H9 (cell line): ENCODE data around the gene KRTAP10-11. TPM values are rescaled to one million over a fixed set of nuclear protein-coding genes. Genes with fewer than 3 reads are reported as not detected.

Experiments
- DNase-seq: peaks from one replicate; pipeline ENCODE4 v3.0.0-alpha.2; 2017
- H2AFZ ChIP-seq: one replicate; pipeline ENCODE4 v1.6.1; 2013; ENCODE audit warnings: mild to moderate bottlenecking, low read length, control low read depth, moderate library complexity
- H2AK5ac ChIP-seq: 2 replicates; pipeline ENCODE4 v1.6.1; 2013; ENCODE audit warnings: low read length, control low read depth, mixed read lengths; ENCODE audit not compliant: insufficient read length
- H2BK120ac ChIP-seq: one replicate; pipeline ENCODE4 v1.6.1; 2013; ENCODE audit warnings: low read depth, mild to moderate bottlenecking, low read length, control low read depth, inconsistent platforms; ENCODE audit not compliant: poor library complexity, severe bottlenecking
- H2BK12ac ChIP-seq: 2 replicates; pipeline ENCODE4 v1.6.1; 2013; ENCODE audit warnings: low read length, control low read depth, mixed read lengths, low read depth; ENCODE audit not compliant: insufficient read length
- H2BK15ac ChIP-seq: 2 replicates; pipeline ENCODE4 v1.6.1; 2013; ENCODE audit warnings: low read depth, low read length, control low read depth
- H2BK20ac ChIP-seq: one replicate; pipeline ENCODE4 v1.6.1; 2013; ENCODE audit warnings: low read depth, mild to moderate bottlenecking, low read length, control low read depth, inconsistent platforms; ENCODE audit not compliant: poor library complexity, severe bottlenecking
- H2BK5ac ChIP-seq: 2 replicates; pipeline ENCODE4 v1.6.1; 2013; ENCODE audit warnings: low read length, control low read depth, mixed read lengths; ENCODE audit not compliant: insufficient read length
- H3K14ac ChIP-seq: 2 replicates; pipeline ENCODE4 v1.6.1; 2013; ENCODE audit warnings: low read length, control low read depth; ENCODE audit not compliant: insufficient read depth
- H3K18ac ChIP-seq: 2 replicates; pipeline ENCODE4 v1.6.1; 2013; ENCODE audit warnings: low read depth, mild to moderate bottlenecking, mixed read lengths, low read length, control low read depth; ENCODE audit not compliant: insufficient read length
- H3K23ac ChIP-seq: 2 replicates; pipeline ENCODE4 v1.6.1; 2013; ENCODE audit warnings: low read length, control low read depth, mixed read lengths, low read depth; ENCODE audit not compliant: insufficient read length
- H3K23me2 ChIP-seq: 2 replicates; pipeline ENCODE4 v1.6.1; 2013; ENCODE audit warnings: low read depth, mild to moderate bottlenecking, mixed read lengths, low read length, control low read depth; ENCODE audit not compliant: insufficient read length, poor library complexity, severe bottlenecking
- H3K27ac ChIP-seq: 2 replicates; pipeline ENCODE4 v1.5.1; 2013; ENCODE audit warnings: low read length, control low read depth, mixed read lengths, low read depth; ENCODE audit not compliant: insufficient read length
- H3K27me3 ChIP-seq: 2 replicates; pipeline ENCODE4 v1.6.1; 2013; ENCODE audit warnings: low read length, control low read depth, inconsistent platforms; ENCODE audit not compliant: insufficient read depth
- H3K4ac ChIP-seq: 2 replicates; pipeline ENCODE4 v1.6.1; 2013; ENCODE audit warnings: low read depth, mild to moderate bottlenecking, control low read depth, inconsistent platforms, low read length, moderate library complexity
- H3K4me1 ChIP-seq: 2 replicates; pipeline ENCODE4 v1.6.1; 2013; ENCODE audit warnings: low read length, control low read depth, inconsistent platforms; ENCODE audit not compliant: insufficient read depth
- H3K4me2 ChIP-seq: 2 replicates; pipeline ENCODE4 v1.6.1; 2013; ENCODE audit warnings: low read length, control low read depth, mixed read lengths; ENCODE audit not compliant: insufficient read length, insufficient read depth
- H3K56ac ChIP-seq: 2 replicates; pipeline ENCODE4 v1.6.1; 2013; ENCODE audit warnings: low read depth, mild to moderate bottlenecking, mixed read lengths, low read length, control low read depth; ENCODE audit not compliant: insufficient read length
- H3K79me1 ChIP-seq: 2 replicates; pipeline ENCODE4 v1.6.1; 2013; ENCODE audit warnings: low read depth, mild to moderate bottlenecking, moderate library complexity, low read length, control low read depth, inconsistent platforms; ENCODE audit not compliant: insufficient read depth, poor library complexity, severe bottlenecking
- H3K79me2 ChIP-seq: 2 replicates; pipeline ENCODE4 v1.6.1; 2013; ENCODE audit warnings: low read length, control low read depth, inconsistent platforms; ENCODE audit not compliant: insufficient read depth
- H3K9ac ChIP-seq: 2 replicates; pipeline ENCODE4 v1.6.1; 2013; ENCODE audit warnings: low read length, control low read depth, mixed read lengths; ENCODE audit not compliant: insufficient read length; ENCODE audit errors: extremely low read depth
- H3K9me3 ChIP-seq: one replicate; pipeline ENCODE4 v1.6.1; 2013; ENCODE audit warnings: low read depth, low read length, inconsistent platforms; ENCODE audit not compliant: control insufficient read depth
- H3T11ph ChIP-seq: one replicate; pipeline ENCODE4 v1.6.1; 2013; ENCODE audit warnings: mild to moderate bottlenecking, low read length, control low read depth, inconsistent platforms
- H4K20me1 ChIP-seq: one replicate; pipeline ENCODE4 v1.6.1; 2013; ENCODE audit not compliant: control insufficient read depth, insufficient read length, insufficient read depth
- H4K5ac ChIP-seq: 2 replicates; pipeline ENCODE4 v1.6.1; 2013; ENCODE audit warnings: low read depth, mild to moderate bottlenecking, mixed read lengths, low read length, control low read depth; ENCODE audit not compliant: insufficient read length
- H4K8ac ChIP-seq: replicated peaks from 2 replicates; pipeline ENCODE4 v1.6.1; 2013; ENCODE audit warnings: low read length, control low read depth, mixed read lengths, low read depth; ENCODE audit not compliant: insufficient read length
- H4K91ac ChIP-seq: 2 replicates; pipeline ENCODE4 v1.6.1; 2013; ENCODE audit warnings: low read depth, mild to moderate bottlenecking, moderate library complexity, mixed read lengths, low read length, control low read depth; ENCODE audit not compliant: insufficient read length
- H3K27ac Mint-ChIP-seq, 3 experiments: 2 replicates in 2 of 3; 3 replicates in 1 of 3; pipeline ENCODE4 v1.8.0; 2020 to 2021; ENCODE audit warnings: mixed read lengths in 3 of 3, mild to moderate bottlenecking in 1 of 3, moderate library complexity in 1 of 3
- H3K27me3 Mint-ChIP-seq: 2 replicates; pipeline ENCODE4 v1.8.0; 2021; ENCODE audit warnings: low read depth, mild to moderate bottlenecking, moderate library complexity, mixed read lengths
- H3K36me3 Mint-ChIP-seq, 3 experiments: 2 replicates in 2 of 3; 3 replicates in 1 of 3; pipeline ENCODE4 v1.8.0; 2020 to 2021; ENCODE audit warnings: low read depth in 3 of 3, mixed read lengths in 3 of 3; ENCODE audit not compliant: insufficient read depth in 1 of 3
- H3K4me1 Mint-ChIP-seq, 2 experiments: 2 replicates each; pipeline ENCODE4 v1.8.0; 2020; ENCODE audit warnings: mixed read lengths in 2 of 2
- H3K4me3 Mint-ChIP-seq, 2 experiments: 2 replicates in 1 of 2; 3 replicates in 1 of 2; pipeline ENCODE4 v1.8.0; 2020 to 2021; ENCODE audit warnings: mild to moderate bottlenecking in 2 of 2, mixed read lengths in 2 of 2, moderate library complexity in 1 of 2
- H3K9me3 Mint-ChIP-seq, 2 experiments: 2 replicates in 1 of 2; 3 replicates in 1 of 2; pipeline ENCODE4 v1.8.0; 2020; ENCODE audit warnings: mild to moderate bottlenecking in 2 of 2, mixed read lengths in 2 of 2, moderate library complexity in 1 of 2
- WGBS: extraction: QIAGEN DNeasy Blood & Tissue Kit; methylation state at CpG from one replicate; pipeline ENCODE4 v1.1.7; 2013; ENCODE audit warnings: missing lambda C conversion rate, low lambda C conversion rate, mixed read lengths; ENCODE audit not compliant: insufficient read length; ENCODE audit errors: extremely low coverage; 5-methylcytosine and 5-hydroxymethylcytosine counted together
- total RNA-seq: library from RNA; stranded (reverse); gene quantifications from 2 replicates; pipeline ENCODE4 v1.2.1, GENCODE V29; 2021
- TF ChIP-seq, protein P1 (sequence below): fragments of 200-600 bp; sonication (generic); conservative IDR thresholded peaks from 3 replicates; pipeline ENCODE4 v1.8.0; 2021; ENCODE audit warnings: antibody characterized with exemption, mild to moderate bottlenecking

KRTAP10-11 gene
- total RNA-seq, 1 experiment from 2014 or later: not detected

DNA sequence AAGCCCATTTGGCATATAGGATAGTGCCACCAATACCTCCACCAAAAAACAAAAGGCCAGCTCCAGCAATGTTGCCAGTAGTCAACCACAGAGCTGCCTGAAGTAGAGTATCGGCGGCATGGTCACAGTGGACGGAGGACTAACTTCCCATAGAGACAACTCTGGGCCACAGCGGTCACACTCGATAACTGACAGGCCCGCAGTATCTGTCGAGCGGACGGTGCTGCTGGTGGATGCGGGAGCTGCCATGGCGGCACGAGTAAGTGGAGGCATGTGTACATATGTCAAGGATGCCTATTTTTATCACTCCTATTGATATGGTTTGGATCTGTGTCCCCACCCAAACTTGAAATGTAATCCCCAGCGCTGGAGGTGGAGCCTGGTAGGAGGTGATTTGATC is 31.7 kb downstream of the KRTAP10-11 start:
- Histone ChIP-seq H3K79me2 (no peaks in the 10 kb centered on the region), H2AK5ac (no peak overlapping the region), H3K4ac (no peak overlapping the region), H2BK12ac (no peak overlapping the region), H3K27me3 (no peaks in the 10 kb centered on the region), H4K5ac (no peak overlapping the region), H2BK15ac (no peak overlapping the region; the same call in 1 of the 2 replicates), H2BK120ac (no peak overlapping the region), H3K23ac (no peak overlapping the region), H3K23me2 (no peaks in the 10 kb centered on the region), H3K4me2 (no peak overlapping the region), H3K27ac (no peak overlapping the region), H3K4me1 (no peaks in the 10 kb centered on the region; the same call in 1 of the 2 replicates), H3K56ac (no peak overlapping the region), H4K8ac (no peak overlapping the region), H2BK20ac (no peak overlapping the region), H3K9ac (no peak overlapping the region), H3K14ac (no peak overlapping the region), H4K91ac (no peak overlapping the region), H2AFZ (no peak overlapping the region), H4K20me1 (no peaks in the 10 kb centered on the region), H3K18ac (no peak overlapping the region), H2BK5ac (no peak overlapping the region), H3T11ph (no peak overlapping the region), H3K79me1 (no peaks in the 10 kb centered on the region), H3K9me3 (no peaks in the 10 kb centered on the region)
- Mint-ChIP-seq H3K4me3 (no peak overlapping the region), H3K27me3 (peaks cover 25% of the 10 kb centered on the region), H3K4me1 (peaks cover 6 to 13% of the 10 kb centered on the region in 2 experiments; a peak in 3 of 4 replicates), H3K9me3 (peaks cover 3 to 4% of the 10 kb centered on the region in 2 experiments), H3K36me3 (peaks cover 0 to 6% (median 0%) of the 10 kb centered on the region in 3 experiments; a peak in 3 of 7 replicates), H3K27ac (no peak overlapping the region)
- WGBS: no CpG with 5 or more reads among the region's 13 CpGs
- peak; percentile 12 for DNase-seq
- TF ChIP-seq, protein P1, sequence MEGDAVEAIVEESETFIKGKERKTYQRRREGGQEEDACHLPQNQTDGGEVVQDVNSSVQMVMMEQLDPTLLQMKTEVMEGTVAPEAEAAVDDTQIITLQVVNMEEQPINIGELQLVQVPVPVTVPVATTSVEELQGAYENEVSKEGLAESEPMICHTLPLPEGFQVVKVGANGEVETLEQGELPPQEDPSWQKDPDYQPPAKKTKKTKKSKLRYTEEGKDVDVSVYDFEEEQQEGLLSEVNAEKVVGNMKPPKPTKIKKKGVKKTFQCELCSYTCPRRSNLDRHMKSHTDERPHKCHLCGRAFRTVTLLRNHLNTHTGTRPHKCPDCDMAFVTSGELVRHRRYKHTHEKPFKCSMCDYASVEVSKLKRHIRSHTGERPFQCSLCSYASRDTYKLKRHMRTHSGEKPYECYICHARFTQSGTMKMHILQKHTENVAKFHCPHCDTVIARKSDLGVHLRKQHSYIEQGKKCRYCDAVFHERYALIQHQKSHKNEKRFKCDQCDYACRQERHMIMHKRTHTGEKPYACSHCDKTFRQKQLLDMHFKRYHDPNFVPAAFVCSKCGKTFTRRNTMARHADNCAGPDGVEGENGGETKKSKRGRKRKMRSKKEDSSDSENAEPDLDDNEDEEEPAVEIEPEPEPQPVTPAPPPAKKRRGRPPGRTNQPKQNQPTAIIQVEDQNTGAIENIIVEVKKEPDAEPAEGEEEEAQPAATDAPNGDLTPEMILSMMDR: no peak
